Measurements from ENCODE around the gene TMEM121.
"Not testable (repeated sequence)": the region's sequence is repeated elsewhere in the genome, so short reads cannot be mapped to it uniquely, and the experiment has no call there.

TMEM121 gene

GRCh38 chr14:105528586-105529318 lies 2.4 kb downstream of the TMEM121 start:
- DNase-seq: no peak

- DNase-seq: no peak
These were observed 2.9 kb downstream of the TMEM121 start for GRCh38 chr14:105529319-105529568.

- DNase-seq: no peak
These were observed 3.3 kb downstream of the TMEM121 start for GRCh38 chr14:105529569-105530284.

GRCh38 chr14:105530285-105531087 lies 4.1 kb downstream of the TMEM121 start:
- DNase-seq: no peak

- DNase-seq: no peak
These were observed 4.9 kb downstream of the TMEM121 start for GRCh38 chr14:105531088-105531893.

GRCh38 chr14:105531894-105532623 lies 5.7 kb downstream of the TMEM121 start:
- no peak for DNase-seq

- no peak for DNase-seq
These were observed 6.4 kb downstream of the TMEM121 start for GRCh38 chr14:105532735-105533141.

GRCh38 chr14:105533391-105533790 lies 7.0 kb downstream of the TMEM121 start:
- no peak for DNase-seq

GRCh38 chr14:105533811-105534498 lies 7.6 kb downstream of the TMEM121 start:
- DNase-seq: no peak

GRCh38 chr14:105534586-105534985 lies 8.2 kb downstream of the TMEM121 start:
- DNase-seq: no peak

GRCh38 chr14:105536051-105536450 lies 9.7 kb downstream of the TMEM121 start:
- DNase-seq: no peak

- no peak for DNase-seq
These were observed 10.6 kb downstream of the TMEM121 start for GRCh38 chr14:105536691-105537579.

GRCh38 chr14:105537580-105538474 lies 11.4 kb downstream of the TMEM121 start:
- DNase-seq: peak; percentile 11

GRCh38 chr14:105538481-105539049 lies 12.2 kb downstream of the TMEM121 start:
- no peak for DNase-seq

- DNase-seq: no peak
These were observed 14.4 kb downstream of the TMEM121 start for GRCh38 chr14:105540811-105541210.

GRCh38 chr14:105541218-105541875 lies 15.0 kb downstream of the TMEM121 start:
- no peak for DNase-seq

GRCh38 chr14:105545676-105546075 lies 19.3 kb downstream of the TMEM121 start:
- DNase-seq: not testable (repeated sequence)

GRCh38 chr14:105546410-105546809 lies 20.0 kb downstream of the TMEM121 start:
- not testable (repeated sequence) for DNase-seq

- not testable (repeated sequence) for DNase-seq
These were observed 20.7 kb downstream of the TMEM121 start for GRCh38 chr14:105547072-105547471.

All from NCI-H510A treated with DMSO at 0.1 percent for 48 hours (cell line).